ENCODE data around the gene DCTN2. TPM values are rescaled to one million over a fixed set of nuclear protein-coding genes. Genes with fewer than 3 reads are reported as not detected.

DCTN2 gene
- total RNA-seq, 2 experiments from 2014 or later = 68.4 to 97.2 TPM

- Histone ChIP-seq H3K9me2 (ENCODE audit: insufficient read depth, low read length) (no peaks in the 10 kb centered on the region), H3K4me3 (ENCODE audit: low read depth, low read length, poor library complexity, severe bottlenecking) (no peak overlapping the region), H3K27ac (ENCODE audit: low read depth, low read length, poor library complexity, severe bottlenecking) (no peak overlapping the region), H3K36me3 (ENCODE audit: insufficient read depth, low read length) (peaks cover 93% of the 10 kb centered on the region), H3K4me2 (ENCODE audit: low read length) (no peak overlapping the region), H3K9me3 (ENCODE audit: low read length) (no peaks in the 10 kb centered on the region), H4K20me1 (ENCODE audit: insufficient read depth, low read length) (no peaks in the 10 kb centered on the region), H3K79me2 (ENCODE audit: insufficient read depth, low read depth, low read length) (no peaks in the 10 kb centered on the region), H3K4me1 (ENCODE audit: insufficient read depth, low read length, poor library complexity, severe bottlenecking) (no peaks in the 10 kb centered on the region), H2AFZ (ENCODE audit: low read length) (no peak overlapping the region)
- POLR2A ChIA-PET = interaction anchor here (1.4 kb wide), 1 partner anchor 12 kb away, joined by 3 read pairs; no protein-coding TSS in a partner anchor
- no TSS peak for BruUV-seq (replicated peaks)
- no peak for DNase-seq (ENCODE audit: low spot score)
- intact Hi-C loops (cut with micrococcal nuclease; ENCODE audit: unreplicated experiment) = no loop called here
- CTCF ChIA-PET (ENCODE audit: unreplicated experiment) = no interaction called here
- TF ChIP-seq CTCF (conservative IDR thresholded peaks at IDR 0.05; ENCODE audit: low read length) (no peak), EZH2phosphoT487 (IDR thresholded peaks at IDR 0.05; ENCODE audit: borderline replicate concordance, low read depth, low read length) (no peak)
Observed at GRCh38 chr12:57500213-57500612, 46.8 kb downstream of the DCTN2 start.

GRCh38 chr12:57498571-57498970, 48.4 kb downstream of the DCTN2 start:
- no TSS peak for BruUV-seq (replicated peaks)
- Histone ChIP-seq H3K79me2 (ENCODE audit: insufficient read depth, low read depth, low read length) (no peaks in the 10 kb centered on the region), H3K9me2 (ENCODE audit: insufficient read depth, low read length) (no peaks in the 10 kb centered on the region), H4K20me1 (ENCODE audit: insufficient read depth, low read length) (no peaks in the 10 kb centered on the region), H3K4me1 (ENCODE audit: insufficient read depth, low read length, poor library complexity, severe bottlenecking) (no peaks in the 10 kb centered on the region), H3K9me3 (ENCODE audit: low read length) (no peaks in the 10 kb centered on the region), H3K4me2 (ENCODE audit: low read length) (no peak overlapping the region), H3K27ac (ENCODE audit: low read depth, low read length, poor library complexity, severe bottlenecking) (no peak overlapping the region), H2AFZ (ENCODE audit: low read length) (no peak overlapping the region), H3K36me3 (ENCODE audit: insufficient read depth, low read length) (peaks cover 86% of the 10 kb centered on the region), H3K4me3 (ENCODE audit: low read depth, low read length, poor library complexity, severe bottlenecking) (no peak overlapping the region)
- CTCF ChIA-PET (ENCODE audit: unreplicated experiment) = no interaction called here
- POLR2A ChIA-PET = no interaction called here
- DNase-seq (ENCODE audit: low spot score) = no peak
- TF ChIP-seq EZH2phosphoT487 (IDR thresholded peaks at IDR 0.05; ENCODE audit: borderline replicate concordance, low read depth, low read length) (no peak), CTCF (conservative IDR thresholded peaks at IDR 0.05; ENCODE audit: low read length) (no peak)
- intact Hi-C loops (cut with micrococcal nuclease; ENCODE audit: unreplicated experiment) = no loop called here

GRCh38 chr12:57498132-57498502, 48.9 kb downstream of the DCTN2 start:
- POLR2A ChIA-PET = no interaction called here
- no peak for DNase-seq (ENCODE audit: low spot score)
- Histone ChIP-seq H4K20me1 (ENCODE audit: insufficient read depth, low read length) (no peaks in the 10 kb centered on the region), H3K4me2 (ENCODE audit: low read length) (no peak overlapping the region), H3K4me1 (ENCODE audit: insufficient read depth, low read length, poor library complexity, severe bottlenecking) (no peaks in the 10 kb centered on the region), H3K79me2 (ENCODE audit: insufficient read depth, low read depth, low read length) (no peaks in the 10 kb centered on the region), H3K36me3 (ENCODE audit: insufficient read depth, low read length) (peaks cover 82% of the 10 kb centered on the region), H3K27ac (ENCODE audit: low read depth, low read length, poor library complexity, severe bottlenecking) (no peak overlapping the region), H3K9me3 (ENCODE audit: low read length) (no peaks in the 10 kb centered on the region), H3K9me2 (ENCODE audit: insufficient read depth, low read length) (no peaks in the 10 kb centered on the region), H3K4me3 (ENCODE audit: low read depth, low read length, poor library complexity, severe bottlenecking) (no peak overlapping the region), H2AFZ (ENCODE audit: low read length) (no peak overlapping the region)
- no TSS peak for BruUV-seq (replicated peaks)
- TF ChIP-seq EZH2phosphoT487 (IDR thresholded peaks at IDR 0.05; ENCODE audit: borderline replicate concordance, low read depth, low read length) = no peak
- TF ChIP-seq CTCF (conservative IDR thresholded peaks at IDR 0.05; ENCODE audit: low read length) = no peak
- CTCF ChIA-PET (ENCODE audit: unreplicated experiment) = no interaction called here
- intact Hi-C loops (cut with micrococcal nuclease; ENCODE audit: unreplicated experiment) = no loop called here
